ENCODE results near the gene FIBCD1. TPM values are rescaled to one million over a fixed set of nuclear protein-coding genes. Genes with fewer than 3 reads are reported as not detected.
A peak's percentile ranks its signal among the peaks of the same experiment; 100 is the strongest.

Gene FIBCD1, protein sequence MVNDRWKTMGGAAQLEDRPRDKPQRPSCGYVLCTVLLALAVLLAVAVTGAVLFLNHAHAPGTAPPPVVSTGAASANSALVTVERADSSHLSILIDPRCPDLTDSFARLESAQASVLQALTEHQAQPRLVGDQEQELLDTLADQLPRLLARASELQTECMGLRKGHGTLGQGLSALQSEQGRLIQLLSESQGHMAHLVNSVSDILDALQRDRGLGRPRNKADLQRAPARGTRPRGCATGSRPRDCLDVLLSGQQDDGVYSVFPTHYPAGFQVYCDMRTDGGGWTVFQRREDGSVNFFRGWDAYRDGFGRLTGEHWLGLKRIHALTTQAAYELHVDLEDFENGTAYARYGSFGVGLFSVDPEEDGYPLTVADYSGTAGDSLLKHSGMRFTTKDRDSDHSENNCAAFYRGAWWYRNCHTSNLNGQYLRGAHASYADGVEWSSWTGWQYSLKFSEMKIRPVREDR
- total RNA-seq (2022) (1.4 and 1.5 TPM in 2 replicates), Bru-seq, nascent RNA (percentile 13 among the genes with signal in this experiment), BruChase-seq, experiment 1, labeled RNA remaining after a 6-hour chase (percentile 21 among the genes with signal in this experiment), BruChase-seq, experiment 2, labeled RNA remaining after a 2-hour chase (percentile 16 among the genes with signal in this experiment)
- long read RNA-seq, partial matches to known transcripts: 1 of 5 reads
- long read RNA-seq, other reads (novel, unspliced or antisense): 2 of 5 reads

- peaks cover 6% of the 10 kb centered on the region for H3K36me3 Mint-ChIP-seq (ENCODE audit: insufficient read depth, unreplicated experiment)
- no TSS peak for BruUV-seq (replicated peaks)
- peaks cover 73% of the 10 kb centered on the region for H3K27me3 Mint-ChIP-seq (ENCODE audit: unreplicated experiment)
- intact Hi-C loops (cut with micrococcal nuclease; ENCODE audit: unreplicated experiment): loop anchor here (2.0 kb wide), 1 partner anchor 72 kb away; no protein-coding TSS in a partner anchor
- H3K4me3 Mint-ChIP-seq (ENCODE audit: low read depth, unreplicated experiment): peak within 1 kb of the TSS; percentile 82
- no peak within 1 kb of the TSS for H3K27ac Mint-ChIP-seq (ENCODE audit: unreplicated experiment)
- CTCF ChIA-PET: no interaction called here
- H3K9me3 Mint-ChIP-seq (ENCODE audit: low read depth, unreplicated experiment): no peaks in the 10 kb centered on the region
- peak; percentile 66 for DNase-seq
- peaks cover 11% of the 10 kb centered on the region for H3K4me1 Mint-ChIP-seq (ENCODE audit: low read depth, unreplicated experiment)
- TF ChIP-seq, protein P1, sequence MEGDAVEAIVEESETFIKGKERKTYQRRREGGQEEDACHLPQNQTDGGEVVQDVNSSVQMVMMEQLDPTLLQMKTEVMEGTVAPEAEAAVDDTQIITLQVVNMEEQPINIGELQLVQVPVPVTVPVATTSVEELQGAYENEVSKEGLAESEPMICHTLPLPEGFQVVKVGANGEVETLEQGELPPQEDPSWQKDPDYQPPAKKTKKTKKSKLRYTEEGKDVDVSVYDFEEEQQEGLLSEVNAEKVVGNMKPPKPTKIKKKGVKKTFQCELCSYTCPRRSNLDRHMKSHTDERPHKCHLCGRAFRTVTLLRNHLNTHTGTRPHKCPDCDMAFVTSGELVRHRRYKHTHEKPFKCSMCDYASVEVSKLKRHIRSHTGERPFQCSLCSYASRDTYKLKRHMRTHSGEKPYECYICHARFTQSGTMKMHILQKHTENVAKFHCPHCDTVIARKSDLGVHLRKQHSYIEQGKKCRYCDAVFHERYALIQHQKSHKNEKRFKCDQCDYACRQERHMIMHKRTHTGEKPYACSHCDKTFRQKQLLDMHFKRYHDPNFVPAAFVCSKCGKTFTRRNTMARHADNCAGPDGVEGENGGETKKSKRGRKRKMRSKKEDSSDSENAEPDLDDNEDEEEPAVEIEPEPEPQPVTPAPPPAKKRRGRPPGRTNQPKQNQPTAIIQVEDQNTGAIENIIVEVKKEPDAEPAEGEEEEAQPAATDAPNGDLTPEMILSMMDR (IDR thresholded peaks at IDR 0.05; ENCODE audit: unreplicated experiment): peak; percentile 37
These were observed at the start of gene FIBCD1 for GRCh38 chr9:130938652-130939404. Gene FIBCD1, minus strand, starts transcription at chr9:130939247. Its CDS starts 640 bp downstream, at chr9:130938607.

GRCh38 chr9:130988400-130988747 lies 49.3 kb upstream of the FIBCD1 start:
- CTCF ChIA-PET: no interaction called here
- no peaks in the 10 kb centered on the region for H3K4me1 Mint-ChIP-seq (ENCODE audit: low read depth, unreplicated experiment)
- no peak overlapping the region for H3K4me3 Mint-ChIP-seq (ENCODE audit: low read depth, unreplicated experiment)
- TF ChIP-seq, protein P1 (IDR thresholded peaks at IDR 0.05; ENCODE audit: unreplicated experiment): no peak
- no TSS peak for BruUV-seq (replicated peaks)
- peaks cover 95% of the 10 kb centered on the region for H3K27me3 Mint-ChIP-seq (ENCODE audit: unreplicated experiment)
- intact Hi-C loops (cut with micrococcal nuclease; ENCODE audit: unreplicated experiment): no loop called here
- no peaks in the 10 kb centered on the region for H3K36me3 Mint-ChIP-seq (ENCODE audit: insufficient read depth, unreplicated experiment)
- H3K9me3 Mint-ChIP-seq (ENCODE audit: low read depth, unreplicated experiment): no peaks in the 10 kb centered on the region
- no peak for DNase-seq
- H3K27ac Mint-ChIP-seq (ENCODE audit: unreplicated experiment): no peak overlapping the region

DNA sequence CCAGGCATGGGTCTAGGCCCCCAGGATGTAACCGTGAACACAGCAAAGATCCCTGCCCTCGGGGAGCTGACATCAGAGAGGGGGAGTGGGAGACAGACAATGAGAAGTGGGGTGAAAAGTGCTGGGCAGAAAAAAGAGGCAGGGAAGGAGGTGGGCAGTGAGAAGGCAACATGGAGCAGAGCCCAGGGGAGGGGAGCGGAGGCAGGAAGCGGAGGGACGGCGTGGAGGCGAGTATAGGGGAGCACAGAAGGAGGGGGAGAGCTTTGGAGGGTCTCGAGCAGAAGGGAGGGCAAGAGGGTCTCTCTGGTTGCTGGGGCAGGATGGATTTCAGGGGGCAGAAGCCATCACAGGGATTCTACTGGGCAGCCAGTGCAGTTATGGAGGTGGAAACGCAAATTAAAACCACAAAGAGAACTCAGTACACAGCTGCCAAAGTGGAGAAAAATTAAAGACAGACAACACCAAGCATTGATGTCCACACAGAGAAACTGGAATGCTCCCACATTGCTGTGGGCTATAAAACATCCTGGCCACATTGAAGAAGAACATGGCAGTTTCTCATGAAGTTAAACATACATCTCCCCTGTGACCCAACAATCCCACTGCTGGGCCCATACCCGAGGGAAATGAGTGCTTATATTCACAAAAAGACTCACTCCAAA lies 48.8 kb upstream of the FIBCD1 start:
- no TSS peak for BruUV-seq (replicated peaks)
- intact Hi-C loops (cut with micrococcal nuclease; ENCODE audit: unreplicated experiment): no loop called here
- H3K4me1 Mint-ChIP-seq (ENCODE audit: low read depth, unreplicated experiment): no peaks in the 10 kb centered on the region

More for the DNA sequence above, 48.8 kb upstream of the FIBCD1 start:
- CTCF ChIA-PET: no interaction called here
- DNase-seq: no peak
- H3K27ac Mint-ChIP-seq (ENCODE audit: unreplicated experiment): no peak overlapping the region
- H3K9me3 Mint-ChIP-seq (ENCODE audit: low read depth, unreplicated experiment): no peaks in the 10 kb centered on the region
- TF ChIP-seq, protein P1 (IDR thresholded peaks at IDR 0.05; ENCODE audit: unreplicated experiment): no peak
- peaks cover 95% of the 10 kb centered on the region for H3K27me3 Mint-ChIP-seq (ENCODE audit: unreplicated experiment)
- no peaks in the 10 kb centered on the region for H3K36me3 Mint-ChIP-seq (ENCODE audit: insufficient read depth, unreplicated experiment)
- H3K4me3 Mint-ChIP-seq (ENCODE audit: low read depth, unreplicated experiment): no peak overlapping the region

Measured in Calu3 (cell line).